SK-MEL-5 (cell line): ENCODE measurements around the gene PNP. TPM values are rescaled to one million over a fixed set of nuclear protein-coding genes. Genes with fewer than 3 reads are reported as not detected.
"Not testable (repeated sequence)": the region's sequence is repeated elsewhere in the genome, so short reads cannot be mapped to it uniquely, and the experiment has no call there.

ENCODE experiments used
- DNase-seq: peaks from one replicate; pipeline ENCODE4 v3.0.0-alpha.2; 2016; ENCODE audit warnings: low read depth, low spot score
- in situ Hi-C: cut with HindIII; loops from 2 replicates; pipeline ENCODE4 v1.10.0; 2016; ENCODE audit warnings: low sequenced_read_pairs, high pct_unique_total_duplicates, low pct_unique_long_range_greater_than_20kb
- total RNA-seq: library from RNA; depleted of rRNA; stranded (reverse); fragments of >200 nt; shearing (Covaris generic); gene quantifications from 2 replicates; pipeline ENCODE4 v1.2.3, GENCODE V29; 2014; rRNA removed

Gene PNP
- total RNA-seq, 1 experiment from 2014 or later = 29.5 TPM

- DNase-seq, in situ Hi-C loops: not testable (repeated sequence)
Measured at GRCh38 chr14:20507537-20507936, 38.3 kb downstream of the PNP start.

DNA sequence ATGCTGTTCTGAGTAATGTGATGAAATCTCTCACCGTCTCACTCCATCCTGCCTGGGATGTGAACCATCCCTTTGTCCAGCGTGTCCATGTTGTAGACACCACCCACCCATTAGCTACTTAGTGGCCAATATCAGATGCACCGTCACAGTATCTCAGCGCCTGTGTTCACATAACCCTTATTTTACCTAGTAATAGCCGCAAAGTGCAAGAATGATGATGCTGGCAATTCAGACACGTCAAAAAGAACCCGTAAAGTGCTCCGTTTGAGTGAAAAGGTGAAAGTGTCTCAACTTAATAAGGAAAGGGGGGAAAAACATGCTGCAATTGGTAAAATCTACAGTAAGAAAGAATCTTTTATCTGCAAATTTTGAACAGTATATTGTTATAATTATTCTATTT, 39.2 kb downstream of the PNP start:
- no peak for DNase-seq
- in situ Hi-C loops = no loop called here

DNA sequence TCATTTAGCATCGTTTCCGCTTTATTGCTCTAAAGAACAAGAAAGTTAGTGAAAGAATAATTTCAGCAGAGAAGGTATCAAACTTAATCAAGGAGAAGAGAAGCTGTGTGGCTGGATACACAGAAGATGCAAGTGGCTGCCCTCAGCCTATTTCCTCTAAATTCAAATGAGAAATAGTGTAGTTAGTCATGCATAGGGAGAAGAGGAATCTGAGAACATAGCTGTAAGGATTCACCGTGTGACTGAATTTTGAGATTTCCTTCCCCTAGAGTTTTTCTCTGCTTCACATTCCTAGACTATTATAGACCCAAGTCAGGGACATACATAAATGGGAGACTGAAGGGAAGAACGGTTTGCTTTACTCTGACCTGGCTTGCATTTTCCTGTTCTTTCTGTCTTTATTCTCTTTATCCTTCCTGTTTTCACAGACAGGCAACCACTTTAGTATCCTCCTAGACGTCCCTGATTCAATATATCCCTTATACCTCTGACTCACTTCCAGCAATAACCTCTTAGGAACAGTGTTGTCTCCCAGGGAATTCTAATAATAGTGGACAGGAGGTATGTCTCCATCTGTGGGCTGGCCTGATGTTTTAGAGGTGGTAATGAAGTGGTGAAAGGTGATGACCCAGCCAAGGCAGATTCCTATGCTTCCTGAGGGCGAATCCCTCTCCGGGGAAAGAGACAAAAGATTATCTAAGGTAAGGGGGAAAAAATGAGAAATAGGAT, 43.1 kb downstream of the PNP start:
- no peak for DNase-seq
- in situ Hi-C loops = no loop called here

DNA sequence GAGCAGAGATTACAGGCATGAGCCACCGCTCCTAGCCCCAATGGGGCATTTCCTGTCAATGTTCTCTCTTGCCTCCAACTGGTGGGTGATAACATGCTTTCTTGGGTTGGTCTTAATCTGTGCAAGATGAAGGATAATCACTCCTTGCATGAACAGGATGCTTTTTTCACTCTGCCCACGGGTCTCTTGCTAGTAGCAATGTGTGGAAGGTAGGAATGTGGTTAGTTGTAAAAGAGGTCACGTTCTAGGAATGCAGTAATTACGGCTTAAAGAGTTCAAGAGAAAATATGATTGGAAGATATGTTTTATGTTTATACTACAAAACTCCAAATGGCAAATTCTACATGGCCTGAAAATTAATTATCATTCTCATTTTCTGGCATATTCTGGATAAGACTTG, 46.6 kb downstream of the PNP start:
- in situ Hi-C loops = no loop called here
- DNase-seq = no peak

DNA sequence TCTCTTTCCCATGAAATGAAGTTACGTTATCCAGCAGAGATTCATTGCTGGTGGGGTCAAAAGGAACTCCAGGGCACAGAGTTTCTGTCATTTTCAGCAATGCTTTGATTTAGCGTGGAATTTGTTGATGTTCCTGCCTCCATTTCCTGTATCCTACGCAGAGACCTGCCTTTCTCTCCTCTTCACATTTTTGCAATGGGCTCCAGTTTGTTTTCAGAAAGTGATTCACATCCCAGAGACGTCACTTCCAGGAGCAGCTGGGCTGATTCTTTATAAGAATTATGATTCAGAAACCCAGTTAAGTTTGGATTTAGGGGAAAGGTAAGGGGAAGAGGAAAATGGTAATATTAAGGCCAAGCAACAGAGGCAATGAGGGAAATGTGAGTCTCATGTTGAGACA, 47.7 kb downstream of the PNP start:
- in situ Hi-C loops = no loop called here

DNA sequence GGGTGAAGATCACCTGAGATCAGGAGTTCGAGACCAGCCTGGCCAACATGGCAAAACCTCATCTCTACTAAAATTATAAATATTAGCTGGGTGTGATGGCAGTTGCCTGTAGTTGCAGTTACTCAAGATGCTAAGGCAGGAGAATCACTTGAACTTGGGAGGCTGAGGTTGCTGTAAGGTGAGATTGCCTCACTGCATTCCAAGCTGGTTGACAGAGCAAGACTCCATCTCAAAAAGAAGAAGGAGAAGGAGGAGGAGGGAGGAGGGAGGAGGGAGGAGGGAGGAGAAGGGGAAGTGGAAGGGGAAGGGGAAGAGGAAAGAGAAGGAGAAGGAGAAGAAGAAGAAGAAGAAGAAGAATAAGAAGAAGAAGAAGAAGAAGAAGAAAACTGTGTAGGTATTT, 53.1 kb downstream of the PNP start:
- in situ Hi-C loops = no loop called here
- no peak for DNase-seq

More for the DNA sequence above, 47.7 kb downstream of the PNP start:
- no peak for DNase-seq

GRCh38 chr14:20524027-20524426, 54.8 kb downstream of the PNP start:
- in situ Hi-C loops = no loop called here

More at GRCh38 chr14:20524027-20524426, 54.8 kb downstream of the PNP start:
- DNase-seq = no peak

Other genes starting within 250 kb of the PNP start
- gene OR11H6, start 245.7 kb upstream of the PNP start, total RNA-seq = not detected in 2 replicates
- gene OR11H7, start 240.4 kb upstream of the PNP start, total RNA-seq = not detected in 2 replicates
- gene OR11H4, start 230.1 kb upstream of the PNP start, total RNA-seq = not detected in 2 replicates
- gene TTC5, start 163.5 kb upstream of the PNP start, total RNA-seq = 23.3 and 23.9 TPM in 2 replicates
- gene CCNB1IP1, start 136.1 kb upstream of the PNP start, total RNA-seq = 81.2 and 82.5 TPM in 2 replicates
- 9.2 and 13.2 TPM in 2 replicates for gene PARP2, start 125.8 kb upstream of the PNP start, total RNA-seq
- gene TEP1, start 55.9 kb upstream of the PNP start, total RNA-seq = 11.0 and 11.5 TPM in 2 replicates
- not detected in 2 replicates for gene KLHL33, start 33.2 kb upstream of the PNP start, total RNA-seq
- gene OSGEP, start 14.6 kb upstream of the PNP start, total RNA-seq = 10.6 and 15.9 TPM in 2 replicates
- 62.6 and 85.9 TPM in 2 replicates for gene APEX1, start 14.2 kb upstream of the PNP start, total RNA-seq
- gene PIP4P1, start 8.0 kb upstream of the PNP start, total RNA-seq = 22.9 and 25.8 TPM in 2 replicates
- gene RNASE10, start 36.1 kb downstream of the PNP start, total RNA-seq = not detected in 2 replicates
- gene RNASE9, start 91.6 kb downstream of the PNP start, total RNA-seq = not detected in 2 replicates
- gene RNASE11, start 118.6 kb downstream of the PNP start, total RNA-seq = 0.66 TPM in 1 of 2 replicates, not detected in the other
- not detected in 2 replicates for gene RNASE12, start 122.0 kb downstream of the PNP start, total RNA-seq
- gene OR6S1, start 172.3 kb downstream of the PNP start, total RNA-seq = not detected in 2 replicates
- gene RNASE4, start 215.2 kb downstream of the PNP start, total RNA-seq = 0.82 and 2.7 TPM in 2 replicates
- 5.2 TPM in 2 replicates for gene ANG, start 219.4 kb downstream of the PNP start, total RNA-seq